CD1c-positive myeloid dendritic cell (primary cell): Measurements from ENCODE around the gene SH3GLB2.

Source experiments
- DNase-seq: peaks from one replicate; pipeline ENCODE4 v3.0.0-alpha.2; 2016; ENCODE audit errors: extremely low spot score

The SH3GLB2 gene

DNA sequence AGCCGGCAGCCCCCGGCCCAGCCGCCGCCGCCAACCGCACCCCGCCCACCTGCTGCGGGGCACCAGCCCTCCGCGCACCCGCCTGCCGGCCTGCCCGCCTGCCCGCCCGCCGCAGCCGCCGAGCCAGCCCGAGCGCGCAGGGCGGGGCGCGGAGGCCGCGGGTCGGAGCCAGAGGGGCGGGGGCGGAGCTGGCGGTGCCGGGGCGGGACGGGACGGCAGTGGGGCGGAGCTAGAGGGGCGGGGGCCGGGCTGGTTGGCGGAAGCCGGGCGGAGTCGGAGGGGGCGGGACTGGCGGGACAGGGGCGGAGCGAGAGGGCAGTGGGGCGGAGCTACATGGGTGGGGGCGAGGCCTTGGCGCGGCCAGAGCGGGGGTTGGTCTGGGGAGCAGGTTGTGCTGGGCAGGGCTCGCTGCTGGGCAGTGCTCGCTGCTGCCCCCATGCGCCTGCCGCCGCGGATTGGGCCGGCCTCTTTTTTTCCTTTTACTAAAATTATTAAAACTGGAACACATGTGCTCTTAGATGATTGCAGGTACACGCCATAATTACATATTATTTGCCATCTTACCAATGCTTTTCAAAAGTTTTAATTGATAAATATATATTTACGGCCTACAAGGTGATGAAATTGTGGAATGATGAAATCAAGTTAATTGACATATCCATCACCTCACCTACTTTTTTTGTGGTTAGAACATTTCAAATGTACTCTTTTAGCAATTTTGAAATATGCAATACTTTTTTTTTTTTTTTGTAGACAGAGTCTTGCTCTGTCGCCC lies at the start of gene SH3GLB2:
TSS of gene SH3GLB2 (minus strand) at position 140 of the 775 bp plus-strand sequence. CDS start 177 bp downstream, outside the sequence.
- DNase-seq: peak; percentile 97

DNA sequence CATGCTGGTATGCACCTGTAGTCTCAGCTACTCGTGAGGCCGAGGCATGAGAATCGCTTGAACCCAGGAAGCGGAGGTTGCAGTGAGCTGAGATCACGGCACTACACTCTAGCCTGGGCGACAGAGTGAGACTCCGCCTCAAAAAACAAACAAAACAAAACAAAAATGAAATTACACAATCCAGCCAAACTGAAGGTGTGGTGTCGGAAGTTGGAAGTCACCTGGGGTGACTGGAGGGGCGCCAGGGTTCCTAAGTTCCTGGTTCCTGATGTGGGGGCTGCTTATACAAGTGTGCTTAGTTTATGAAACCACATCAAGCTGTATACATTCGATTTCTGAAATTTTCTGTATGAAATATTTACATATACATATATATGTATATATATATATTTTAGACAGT lies 49.1 kb upstream of the SH3GLB2 start:
- no peak for DNase-seq

DNA sequence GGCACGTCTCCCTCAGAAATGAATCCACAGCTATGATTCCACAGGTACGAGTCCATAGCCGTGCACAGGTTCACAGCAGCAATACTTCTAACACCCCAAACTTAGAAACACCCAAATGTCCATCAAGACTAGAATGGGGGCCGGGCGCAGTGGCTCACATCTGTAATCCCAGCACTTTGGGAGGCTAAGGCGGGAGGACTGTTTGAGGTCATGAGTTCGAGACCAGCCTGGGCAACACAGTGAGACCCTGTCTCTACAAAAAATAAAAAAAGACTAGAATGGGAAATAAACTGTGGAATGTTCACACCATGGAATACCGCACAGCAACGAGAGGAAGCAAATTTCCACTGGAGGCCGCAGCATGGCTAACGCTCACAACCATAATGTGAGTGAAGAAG lies 48.5 kb upstream of the SH3GLB2 start:
- no peak for DNase-seq

DNA sequence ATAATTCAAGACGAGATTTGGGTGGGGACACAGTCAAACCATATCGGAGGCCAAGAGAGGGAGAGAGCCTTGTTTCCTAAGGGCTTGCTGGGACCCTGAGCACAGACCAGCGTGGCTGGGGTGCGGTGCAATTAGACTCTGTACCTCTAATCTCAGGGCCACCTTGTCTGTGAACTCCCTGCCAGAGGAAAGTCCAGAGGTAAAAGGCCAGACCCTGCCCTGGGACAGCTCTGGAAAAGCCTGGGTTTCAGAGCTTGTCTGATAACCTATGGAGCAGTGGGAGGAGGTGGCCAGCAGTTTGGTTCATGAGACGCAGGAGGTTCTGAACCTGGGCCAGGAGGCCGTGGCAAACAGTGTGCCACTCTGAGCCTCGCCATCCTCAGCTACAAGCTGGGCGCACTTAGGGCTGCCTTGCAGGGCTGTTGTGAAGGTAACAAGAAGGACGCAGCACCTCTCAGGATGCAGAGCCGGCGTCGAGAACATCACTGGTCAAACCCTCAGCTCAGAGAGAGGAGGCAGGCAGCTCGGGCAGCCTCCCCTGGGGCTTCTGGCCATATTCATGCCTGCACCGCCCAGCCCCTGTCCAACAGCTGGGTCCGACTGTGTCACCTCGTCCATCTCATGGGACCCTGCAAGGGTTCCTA lies 48.0 kb upstream of the SH3GLB2 start:
- DNase-seq: no peak

DNA sequence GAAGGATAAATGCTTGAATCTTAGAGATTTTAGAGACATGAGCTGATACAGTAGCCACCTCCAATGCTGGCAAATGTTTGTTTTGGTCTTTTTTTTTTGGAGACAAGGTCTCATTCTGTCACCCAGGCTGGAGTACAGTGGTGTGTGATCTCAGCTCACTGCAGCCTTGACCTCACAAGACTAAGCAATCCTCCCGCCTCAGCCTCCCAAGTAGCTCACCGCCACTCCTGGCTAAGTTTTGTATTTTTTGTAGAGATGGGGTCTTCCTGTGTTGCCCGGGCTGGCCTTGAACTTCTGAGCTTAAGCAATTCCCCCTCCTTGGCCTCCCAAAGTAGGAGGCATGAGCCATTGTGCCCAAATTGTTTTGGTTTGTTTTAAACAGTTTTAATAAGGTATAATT lies 46.0 kb upstream of the SH3GLB2 start:
- DNase-seq: no peak

DNA sequence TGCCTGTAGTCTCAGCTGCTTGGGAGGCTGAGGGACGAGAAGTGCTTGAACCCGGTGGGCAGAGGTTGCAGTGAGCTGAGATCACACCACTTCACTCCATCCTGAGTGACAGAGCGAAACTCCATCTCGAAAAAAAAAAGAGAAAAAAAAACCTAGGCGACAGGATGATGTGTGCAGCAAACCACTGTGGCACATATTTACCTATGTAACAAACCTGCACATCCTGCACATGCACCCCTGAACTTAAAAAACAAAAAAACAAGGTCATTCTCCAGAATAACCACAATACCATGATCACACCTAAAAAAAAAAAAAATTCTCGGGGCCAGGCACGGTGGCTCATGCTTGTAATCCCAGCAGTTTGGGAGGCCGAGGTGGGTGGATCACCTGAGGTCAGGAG lies 45.3 kb upstream of the SH3GLB2 start:
- DNase-seq: no peak

DNA sequence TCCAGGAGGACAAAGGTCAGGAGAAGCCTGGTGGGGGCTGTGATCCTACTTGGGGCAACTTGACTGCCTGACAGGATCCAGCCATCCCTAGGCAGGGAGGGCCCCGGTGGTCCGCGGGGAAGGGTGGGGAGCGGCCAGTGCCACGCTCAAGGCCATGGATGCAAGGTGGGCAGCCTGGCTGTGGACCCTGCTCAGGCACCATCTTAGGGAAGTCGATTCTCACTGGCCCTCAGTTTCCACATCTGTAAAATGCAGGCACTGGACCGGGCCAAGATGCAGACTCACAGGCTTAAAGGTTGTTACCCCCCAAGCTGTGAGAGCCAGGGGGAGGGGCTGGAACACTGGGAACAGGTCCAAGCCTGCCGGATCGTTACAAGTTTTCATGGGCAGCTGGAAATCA lies 44.0 kb upstream of the SH3GLB2 start:
- DNase-seq: no peak

DNA sequence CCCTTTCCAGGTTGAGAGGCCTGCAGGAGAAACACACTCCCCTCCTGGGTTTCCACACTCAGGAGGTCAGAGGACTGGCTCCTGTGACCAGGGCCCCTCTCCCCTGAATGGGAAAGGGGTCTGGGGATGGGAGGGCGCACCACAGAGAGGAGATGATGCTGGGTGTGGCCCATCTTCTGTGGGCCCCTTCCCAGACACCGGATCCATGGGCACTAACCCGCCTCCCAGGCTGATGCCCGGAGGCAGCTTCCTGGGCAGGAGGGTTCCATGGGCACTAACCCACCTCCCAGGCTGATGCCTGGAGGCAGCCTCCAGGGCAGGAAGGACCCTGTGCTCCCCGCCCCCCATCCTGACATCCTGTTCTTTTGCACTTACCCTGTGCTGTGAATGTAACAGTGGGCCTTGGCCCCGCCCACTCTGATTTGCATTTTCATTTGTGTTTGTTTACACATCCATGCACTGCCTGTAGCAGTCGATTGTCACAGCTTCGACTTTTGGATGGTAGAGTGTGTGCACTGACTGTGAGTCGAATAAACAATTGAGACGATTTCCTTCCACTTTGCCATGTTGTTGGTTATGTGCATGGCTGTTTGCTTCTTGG lies 43.5 kb upstream of the SH3GLB2 start:
- DNase-seq: no peak

DNA sequence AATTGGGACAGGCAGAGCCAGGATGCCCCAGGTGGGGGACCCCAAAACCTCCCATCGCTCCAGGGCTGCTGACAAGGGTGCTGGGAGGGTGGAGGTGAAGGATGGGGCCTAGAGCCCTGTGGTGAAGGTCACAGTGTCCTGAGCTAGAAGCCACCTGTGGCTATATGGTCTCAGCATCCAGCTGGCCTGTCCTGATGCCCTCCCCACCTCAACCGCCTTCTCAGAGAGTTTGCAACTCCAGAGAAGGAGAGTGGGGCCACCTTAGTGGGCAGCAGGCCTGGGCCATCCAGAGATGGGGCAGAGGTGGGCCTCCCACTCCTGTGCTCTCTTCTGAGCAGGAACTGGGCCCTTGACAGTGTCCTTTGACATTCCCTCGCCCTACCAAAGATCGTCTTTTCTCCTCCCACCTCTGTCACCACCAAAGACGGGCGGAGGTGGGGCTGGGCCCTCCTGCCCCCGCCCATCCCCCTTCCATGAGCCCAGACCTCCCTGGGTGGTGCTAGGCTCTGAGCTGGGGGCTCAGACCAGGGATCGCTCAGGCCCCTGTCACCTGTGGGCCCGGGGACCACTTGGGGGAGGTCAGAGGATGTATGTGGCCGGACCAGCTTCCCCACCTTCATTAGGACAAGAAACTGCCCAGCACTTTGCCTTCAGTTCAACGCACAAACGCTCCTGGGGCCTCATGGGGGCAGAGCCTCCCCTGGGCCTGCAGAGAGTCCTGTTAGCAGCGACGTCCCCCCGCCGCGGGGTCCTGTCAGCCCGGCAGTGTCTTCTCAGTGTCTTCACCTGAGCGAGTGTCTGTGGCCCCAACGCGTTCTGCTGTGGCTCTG lies 42.8 kb upstream of the SH3GLB2 start:
- DNase-seq: no peak

DNA sequence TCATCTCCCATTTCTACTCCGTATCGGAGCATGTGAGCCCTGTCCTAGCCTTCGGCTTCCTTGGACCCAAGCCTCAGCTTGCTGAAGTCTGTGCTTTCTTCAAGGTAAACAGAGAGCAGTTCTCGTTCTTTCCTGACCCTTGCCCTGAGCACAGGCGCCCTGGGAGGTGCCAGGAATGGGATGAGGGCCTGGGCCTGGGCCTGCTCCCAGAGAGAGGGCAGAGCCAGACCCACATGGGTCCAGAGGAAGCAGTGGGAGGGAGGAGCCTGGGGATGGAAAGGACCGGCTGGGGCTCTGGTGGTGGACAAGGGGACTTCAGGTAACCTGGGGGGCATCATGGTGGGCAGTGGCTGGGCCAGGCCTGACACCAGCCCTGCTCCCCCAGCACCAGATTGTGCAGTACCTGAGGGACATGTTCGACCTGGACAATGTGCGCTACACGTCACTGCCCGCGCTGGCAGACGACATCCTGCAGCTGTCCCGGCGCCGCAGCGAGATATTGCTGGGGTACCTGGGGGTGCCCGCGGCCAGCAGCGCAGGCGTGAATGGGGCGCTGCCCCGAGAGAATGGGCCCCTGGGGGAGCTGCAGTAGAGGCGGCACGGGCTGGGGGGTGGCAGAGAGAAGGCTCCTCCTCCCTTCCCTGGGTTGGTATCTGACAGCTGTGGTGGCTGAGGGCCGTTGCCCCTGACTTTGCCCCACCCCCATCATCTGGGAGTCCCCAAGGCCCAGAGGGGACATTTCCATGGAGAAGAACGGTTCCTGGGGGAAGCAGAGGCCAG lies 41.9 kb upstream of the SH3GLB2 start:
- DNase-seq: no peak

DNA sequence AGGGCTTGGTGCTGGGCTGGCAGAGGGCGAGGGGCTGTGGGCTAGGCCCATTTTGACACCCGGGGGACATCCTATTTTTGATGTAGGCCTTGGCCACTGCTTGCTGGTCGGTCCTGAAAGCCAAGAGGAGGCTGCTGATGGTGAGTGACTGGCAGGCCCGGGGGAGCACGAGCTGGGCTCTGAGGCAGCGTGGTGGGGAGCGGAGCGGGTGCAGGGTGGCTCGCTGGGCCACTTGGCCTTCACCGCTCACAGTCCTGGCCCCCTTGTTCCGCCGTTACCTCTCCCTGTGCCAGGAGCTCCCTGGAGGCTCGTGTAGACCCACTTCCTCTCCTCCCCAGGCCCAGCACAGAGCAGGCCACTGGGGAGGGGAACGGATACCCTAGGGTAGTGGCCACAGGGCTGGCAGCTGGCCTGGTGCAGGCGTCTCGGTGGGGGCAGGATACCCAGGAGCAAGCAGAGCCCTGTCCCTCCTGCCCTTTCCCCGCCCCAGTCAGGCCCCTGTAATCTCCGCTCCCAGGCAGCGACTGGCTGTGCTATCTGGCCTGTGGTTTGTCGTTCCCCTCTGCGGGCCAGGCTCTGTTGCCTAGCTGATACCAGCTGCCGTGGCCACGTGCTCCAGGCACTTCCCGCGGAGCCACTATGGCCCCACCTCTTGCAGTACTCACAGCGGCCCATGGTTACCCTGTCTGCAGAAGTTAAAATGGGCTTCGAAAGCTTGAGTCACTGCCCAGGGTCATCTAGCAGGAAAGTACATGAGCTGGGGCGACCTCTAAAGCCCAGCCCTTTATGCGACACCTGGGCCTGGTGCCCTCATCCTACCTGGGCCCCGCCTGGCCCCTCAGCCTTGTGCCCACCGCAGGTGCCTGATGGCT lies 41.1 kb upstream of the SH3GLB2 start:
- peak; percentile 89 for DNase-seq

DNA sequence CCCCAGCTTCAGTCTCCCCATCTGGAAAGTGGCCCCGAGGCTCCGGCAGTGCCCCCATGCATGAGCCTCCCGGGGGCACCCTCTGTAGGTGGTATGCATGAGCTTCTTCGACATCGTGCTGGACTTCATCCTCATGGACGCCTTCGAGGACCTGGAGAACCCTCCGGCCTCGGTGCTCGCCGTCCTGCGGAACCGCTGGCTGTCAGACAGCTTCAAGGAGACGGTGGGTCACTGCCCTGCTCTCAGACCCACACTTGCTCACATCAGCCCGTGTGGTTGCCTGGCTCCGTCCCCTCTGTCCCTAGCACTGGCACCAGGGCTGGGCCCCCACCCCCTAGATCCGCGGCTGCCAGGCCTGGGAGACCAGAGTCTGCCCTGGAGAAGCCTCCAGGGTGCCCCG lies 40.0 kb upstream of the SH3GLB2 start:
- no peak for DNase-seq

DNA sequence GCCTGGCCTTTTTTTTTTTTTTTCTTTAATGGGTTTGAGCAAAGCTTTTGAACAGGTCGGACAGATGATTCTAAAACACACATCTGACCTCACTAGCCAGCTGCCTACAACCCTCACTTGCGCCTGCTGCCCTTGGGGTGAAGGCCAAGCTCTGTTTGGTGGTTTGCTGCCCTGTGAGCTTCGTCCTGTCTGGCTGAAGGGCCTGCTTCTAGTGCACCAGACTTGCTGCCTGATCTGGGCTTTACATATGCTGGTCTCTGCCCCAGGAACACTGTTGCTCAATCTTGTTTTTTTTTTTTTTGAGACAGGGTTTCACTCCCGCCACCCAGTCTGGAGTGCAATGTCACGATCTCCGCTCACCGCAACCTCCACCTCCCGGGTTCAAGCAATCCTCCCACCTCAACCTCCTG lies 36.4 kb upstream of the SH3GLB2 start:
- no peak for DNase-seq

DNA sequence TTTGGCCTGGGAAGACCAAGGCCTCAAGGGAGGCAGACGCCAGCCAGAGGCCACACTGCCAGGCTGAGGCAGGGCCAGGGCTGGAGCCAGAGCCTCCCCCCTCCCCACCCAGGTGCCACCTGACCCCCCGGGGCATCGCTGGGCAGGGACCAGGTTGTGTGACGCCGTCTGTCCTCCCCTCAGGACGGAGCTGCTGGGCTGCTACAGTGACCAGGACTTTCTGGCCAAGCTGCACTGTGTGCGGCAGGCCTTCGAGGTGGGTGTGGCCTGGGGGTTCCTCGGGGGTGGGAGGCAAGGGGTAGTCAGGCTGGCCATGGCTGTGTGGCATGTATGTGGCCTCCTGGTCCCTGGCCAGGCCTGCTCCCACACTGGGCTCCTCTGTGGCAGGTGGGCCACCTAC lies 34.9 kb upstream of the SH3GLB2 start:
- DNase-seq: no peak

DNA sequence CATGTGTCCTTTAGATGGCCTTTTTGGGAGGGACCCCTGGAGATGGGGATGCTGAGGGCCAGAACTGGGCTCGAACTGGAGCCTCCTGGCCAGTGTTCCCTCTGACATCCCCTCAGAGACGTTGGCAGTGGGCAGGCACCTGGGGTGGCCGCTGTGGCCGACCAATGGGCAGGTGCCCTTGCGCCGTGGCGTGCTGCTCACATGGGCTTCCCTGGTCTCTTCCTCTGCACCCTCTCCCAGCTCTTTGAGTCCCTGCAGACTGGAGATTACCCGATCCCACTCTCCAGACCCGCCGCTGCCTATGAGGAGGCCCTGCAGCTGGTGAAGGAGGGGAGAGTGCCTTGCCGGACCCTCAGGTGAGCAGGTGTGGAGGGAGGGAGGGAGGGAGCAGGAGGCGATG lies 32.9 kb upstream of the SH3GLB2 start:
- DNase-seq: no peak

DNA sequence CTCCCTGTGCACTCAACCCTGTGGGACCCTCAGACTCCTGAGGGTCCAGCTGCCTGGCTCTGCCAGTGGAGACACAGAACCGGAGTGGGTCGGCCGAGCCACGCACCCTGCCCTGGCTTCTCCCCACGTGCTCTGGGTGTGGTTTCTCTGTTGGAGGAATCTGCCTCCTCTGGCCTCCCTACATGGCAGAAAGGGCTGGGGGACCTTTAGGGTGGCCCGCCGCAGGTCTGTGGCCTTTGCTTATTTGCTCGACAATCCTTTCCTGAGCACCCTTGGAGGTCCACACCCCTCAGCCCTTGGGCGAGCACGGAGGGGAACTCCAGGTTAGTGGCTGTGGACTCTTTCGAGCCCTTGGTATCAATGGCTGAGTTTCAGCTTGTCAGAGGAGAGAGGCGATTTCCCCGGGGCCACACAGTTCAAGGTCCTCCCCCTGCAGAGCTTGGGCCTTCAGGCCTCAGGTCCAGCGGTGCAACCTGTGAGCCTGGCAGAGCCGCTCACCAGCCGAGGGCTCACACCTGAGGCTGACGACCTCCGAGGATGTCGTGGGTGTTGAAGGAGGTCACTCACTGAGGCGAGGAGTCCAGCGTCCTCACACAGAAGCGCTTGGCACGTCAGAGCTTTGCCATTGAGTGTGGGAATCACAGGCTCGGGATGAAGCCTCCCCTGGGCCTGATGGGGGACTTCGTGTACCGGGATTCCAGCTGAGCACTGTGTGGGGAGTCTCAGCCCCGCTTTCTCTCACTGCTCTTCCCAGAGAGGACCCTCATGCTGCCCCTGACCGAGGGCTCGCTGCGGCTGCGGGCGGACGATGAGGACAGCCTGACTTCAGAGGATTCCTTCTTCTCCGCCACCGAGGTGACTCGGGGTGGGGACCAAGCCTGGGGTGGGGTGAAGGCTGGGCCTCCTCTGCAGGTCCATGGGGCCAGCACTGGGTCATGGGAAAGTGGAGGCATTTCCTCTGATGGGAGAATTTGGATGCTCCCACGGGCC lies 32.0 kb upstream of the SH3GLB2 start:
- DNase-seq: no peak

DNA sequence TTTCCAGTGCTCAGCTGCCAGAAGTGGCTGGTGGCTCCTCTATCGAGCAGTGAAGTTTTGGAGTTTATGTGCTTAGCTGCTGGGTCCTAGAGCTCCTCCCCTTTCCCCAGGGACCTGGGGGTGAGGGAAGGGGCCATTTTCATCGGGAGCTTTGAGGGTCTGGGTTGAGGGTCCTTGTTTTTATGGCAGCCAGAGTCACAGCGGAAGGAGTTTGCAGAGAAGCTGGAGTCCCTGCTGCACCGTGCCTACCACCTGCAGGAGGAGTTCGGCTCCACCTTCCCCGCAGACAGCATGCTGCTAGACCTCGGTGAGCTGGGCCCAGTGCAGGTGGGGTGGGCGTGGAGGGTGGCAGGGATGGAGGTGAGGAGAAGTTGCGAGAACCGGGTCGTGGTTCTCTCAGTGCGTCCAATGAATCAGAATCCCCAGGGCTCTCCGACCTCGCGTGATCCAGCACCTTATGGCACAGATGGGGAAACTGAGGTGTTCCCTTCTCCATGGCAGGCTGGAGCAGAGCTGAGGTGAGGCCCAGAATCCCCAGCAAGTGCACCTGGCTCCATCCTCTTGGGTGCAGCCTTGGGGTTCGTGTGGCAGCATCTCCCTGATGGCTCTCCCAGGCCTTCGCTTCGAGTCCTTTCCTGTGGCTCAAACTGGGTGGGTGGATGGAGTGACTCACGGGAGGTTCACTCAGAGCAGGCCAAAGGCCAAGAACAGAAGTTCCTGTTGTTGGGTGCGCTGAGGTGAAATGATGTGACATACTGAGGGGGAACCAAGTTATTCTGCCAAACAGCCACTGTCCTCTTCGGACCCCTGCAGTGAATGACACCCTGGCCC lies 31.0 kb upstream of the SH3GLB2 start:
- DNase-seq: peak; percentile 86

DNA sequence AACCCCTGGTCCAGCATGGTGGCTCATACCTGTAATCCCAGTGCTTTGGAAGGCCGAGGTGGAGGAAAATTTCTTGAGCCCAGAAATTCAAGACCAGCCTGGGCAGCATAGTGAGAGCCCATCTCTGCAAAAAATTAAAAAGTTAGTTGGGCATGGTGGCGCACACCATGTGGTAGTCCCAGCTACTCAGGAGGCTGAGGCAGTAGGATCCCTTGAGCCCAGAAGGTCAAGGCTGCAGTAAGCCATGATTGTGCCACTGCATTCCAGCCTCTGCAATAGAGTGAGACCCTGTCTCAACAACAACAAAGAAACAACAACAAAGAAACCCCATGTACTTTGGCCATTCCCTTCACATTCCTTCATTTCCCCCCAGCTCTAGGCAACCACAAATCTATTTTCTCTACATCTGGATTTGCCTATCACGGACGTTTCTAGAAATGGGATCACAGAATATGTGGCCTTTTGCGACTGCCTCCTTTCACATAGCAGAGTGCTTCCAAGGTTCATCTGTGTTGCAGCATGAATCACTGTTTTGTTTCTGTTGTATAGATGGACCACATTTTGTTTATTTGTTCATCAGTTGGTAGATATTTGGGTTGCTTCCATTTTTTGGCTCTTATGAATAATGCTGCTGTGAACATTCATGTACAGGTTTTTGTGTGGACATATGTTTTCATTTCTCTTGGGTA lies 26.2 kb upstream of the SH3GLB2 start:
- no peak for DNase-seq
